SJSA1 (cell line): ENCODE measurements around the gene CXCL14. TPM values are rescaled to one million over a fixed set of nuclear protein-coding genes. Genes with fewer than 3 reads are reported as not detected.

Experiments used
- total RNA-seq: library from RNA; depleted of rRNA; stranded (reverse); fragments of >200 nt; shearing (Covaris generic); gene quantifications from 2 replicates; pipeline ENCODE4 v1.2.3, GENCODE V29; 2014; rRNA removed

Gene CXCL14
- total RNA-seq, 1 experiment from 2014 or later: 0.29 TPM

Other genes with a start within 250 kb of the CXCL14 start
- 337 and 463 TPM in 2 replicates for gene MACROH2A1, start 179.8 kb downstream of the CXCL14 start, total RNA-seq
- gene DCANP1, start 131.6 kb downstream of the CXCL14 start, total RNA-seq: not detected in 2 replicates
- gene TIFAB, start 126.6 kb downstream of the CXCL14 start, total RNA-seq: not detected in 2 replicates
- not detected in 2 replicates for gene NEUROG1, start 43.0 kb downstream of the CXCL14 start, total RNA-seq